GM19328 (cell line): ENCODE measurements around the gene FTO.
A peak's percentile ranks its signal among the peaks of the same experiment; 100 is the strongest.

Experiments used
- ATAC-seq: cut with Tn5 transposase; IDR thresholded peaks from one replicate; pipeline ENCODE4 v1.9.1; 2021; ENCODE audit warnings: mild to moderate bottlenecking, moderate library complexity; ENCODE audit not compliant: unreplicated experiment

Gene FTO

DNA sequence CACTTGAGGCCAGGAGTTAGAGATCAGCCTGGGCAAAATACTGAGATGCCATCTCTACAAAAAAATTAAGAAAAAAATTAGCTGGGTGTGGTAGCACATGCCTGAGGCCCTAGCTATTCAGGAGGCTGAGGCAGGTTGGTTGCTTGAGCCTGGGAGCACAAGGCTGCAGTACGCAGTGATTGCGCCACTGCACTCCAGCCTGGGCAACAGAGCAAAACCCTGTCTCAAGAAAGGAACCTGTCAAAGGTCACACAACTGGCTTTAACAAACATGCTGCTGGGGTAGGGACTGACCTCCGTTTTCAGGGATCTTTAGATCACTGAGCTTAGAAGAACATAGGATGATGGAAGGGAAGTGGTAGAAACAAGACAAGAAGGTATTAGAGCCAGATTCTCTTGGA, 487.6 kb downstream of the FTO start:
- ATAC-seq = no peak

GRCh38 chr16:54193013-54193664, 489.2 kb downstream of the FTO start:
- no peak for ATAC-seq

DNA sequence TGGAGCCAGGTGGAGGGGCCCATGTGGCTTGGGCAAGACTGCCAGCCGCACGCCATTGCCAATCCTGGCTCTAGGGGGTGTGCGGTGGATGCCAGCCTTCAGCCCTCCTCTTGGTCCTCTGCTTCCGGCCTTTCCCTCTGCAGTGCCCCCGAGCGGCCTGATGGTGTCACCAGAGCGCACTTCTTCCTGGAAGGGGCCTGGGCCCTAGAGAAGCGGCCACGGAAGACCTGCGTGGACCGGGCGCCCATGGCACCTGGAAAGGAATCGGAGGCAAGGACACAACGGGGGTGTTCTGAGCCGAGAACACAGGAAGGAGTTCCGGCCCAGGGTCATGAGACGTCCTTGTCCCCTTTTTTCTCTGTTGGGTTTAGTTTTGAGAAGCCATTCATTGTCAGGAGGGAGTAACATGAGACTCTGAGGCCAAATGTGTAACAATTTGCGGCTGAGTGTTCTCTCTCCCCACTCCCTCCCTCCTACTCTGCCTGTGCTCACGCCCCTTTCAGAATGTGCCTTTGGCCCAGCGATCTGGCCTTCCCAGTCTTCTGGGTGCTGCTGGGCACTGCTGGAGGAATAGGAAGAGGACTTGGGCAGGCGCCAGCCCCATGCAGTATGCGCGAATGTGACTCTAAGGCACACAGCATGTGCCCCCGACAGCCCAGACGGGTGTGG, 489.8 kb downstream of the FTO start:
- peak; percentile 76 for ATAC-seq

GRCh38 chr16:54194334-54194743, 490.4 kb downstream of the FTO start:
- ATAC-seq = no peak

DNA sequence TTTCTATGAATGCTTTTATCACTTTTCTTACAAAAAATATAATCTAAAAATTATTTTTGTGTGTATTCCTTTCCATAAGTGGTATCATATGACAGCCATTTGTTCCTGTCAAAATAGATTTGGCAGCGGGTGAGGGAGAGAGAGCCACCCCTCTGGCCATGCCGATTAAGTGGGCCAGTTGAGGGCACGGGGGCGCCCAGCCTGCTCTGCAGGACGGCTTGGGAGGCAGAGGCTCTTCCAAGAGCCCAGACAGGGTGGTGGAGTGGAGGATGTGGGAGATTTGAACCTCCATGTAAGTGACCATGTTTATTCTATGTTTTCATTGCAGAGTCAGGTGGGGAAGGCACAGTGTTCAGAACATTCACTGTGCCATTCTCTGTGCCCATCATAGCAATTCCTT, 493.8 kb downstream of the FTO start:
- no peak for ATAC-seq

- ATAC-seq = no peak
These were observed 495.7 kb downstream of the FTO start for GRCh38 chr16:54199487-54200160.

DNA sequence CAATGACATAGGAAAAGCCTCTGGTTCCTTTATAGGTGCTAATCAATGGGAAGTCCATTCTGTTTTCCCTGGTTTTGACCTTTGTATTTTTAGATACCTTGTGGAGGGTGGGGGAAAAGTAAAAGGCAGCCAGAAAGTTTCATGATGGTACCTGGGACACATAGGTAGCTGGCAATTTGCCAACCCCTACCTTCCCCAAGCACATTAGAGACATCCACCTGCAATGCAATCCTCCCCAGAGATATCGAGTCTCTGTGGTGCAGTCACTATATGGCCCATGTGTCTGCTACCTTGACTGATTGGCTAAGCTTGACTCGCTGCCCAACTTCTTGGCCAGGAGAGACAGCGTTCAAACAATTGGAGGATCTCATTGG, 496.2 kb downstream of the FTO start:
- no peak for ATAC-seq

DNA sequence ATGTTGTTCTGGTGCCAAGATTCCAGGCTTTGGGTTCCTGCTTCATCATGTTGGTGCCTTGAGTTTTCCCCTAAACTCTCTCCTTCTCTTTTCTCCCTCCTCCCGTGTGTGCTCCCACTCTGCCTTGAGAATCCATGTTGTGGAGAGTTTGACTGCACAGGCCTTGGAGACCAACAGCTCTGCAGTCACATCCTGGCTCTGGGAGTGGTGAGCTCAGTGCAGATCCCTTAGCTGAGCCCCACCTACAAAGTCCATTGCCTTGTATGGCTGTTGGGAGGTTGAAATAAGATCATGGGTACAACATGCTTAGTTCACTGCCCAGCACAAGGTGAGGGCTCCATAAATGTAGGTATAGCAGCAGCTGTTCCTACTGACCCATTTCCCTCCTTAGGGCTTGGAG, 496.8 kb downstream of the FTO start:
- no peak for ATAC-seq

DNA sequence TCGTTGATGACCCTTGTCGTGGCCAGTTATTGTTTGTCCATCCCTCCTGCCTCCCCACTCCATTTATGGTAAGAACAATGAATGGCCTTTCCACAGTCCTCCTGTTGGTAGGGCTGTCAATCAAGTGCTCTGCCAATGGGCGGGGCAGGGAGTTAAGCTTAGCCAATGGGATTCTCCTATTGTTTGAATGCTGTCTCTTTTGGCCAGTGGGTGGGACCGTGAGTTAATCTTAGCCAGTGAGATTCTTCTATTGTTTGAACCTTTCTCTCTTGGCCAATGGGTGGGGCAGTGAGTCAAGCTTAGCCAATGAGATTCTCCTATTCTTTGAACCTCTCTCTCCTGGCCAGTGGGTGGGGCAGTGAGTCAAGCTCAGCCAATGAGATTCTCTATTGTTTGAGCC, 497.2 kb downstream of the FTO start:
- ATAC-seq = no peak
